ENCODE measurements around the gene TEPSIN. TPM values are rescaled to one million over a fixed set of nuclear protein-coding genes. Genes with fewer than 3 reads are reported as not detected.

The TEPSIN gene
- total RNA-seq, 1 donor from 2014 or later: 42.3 TPM

- Mint-ChIP-seq H3K27me3 (ENCODE audit: unreplicated experiment) (no peaks in the 10 kb centered on the region), H3K27ac (ENCODE audit: unreplicated experiment) (no peak overlapping the region), H3K36me3 (ENCODE audit: unreplicated experiment) (peaks cover 2% of the 10 kb centered on the region), H3K4me1 (ENCODE audit: unreplicated experiment) (peaks cover 17% of the 10 kb centered on the region), H3K4me3 (ENCODE audit: unreplicated experiment) (no peak overlapping the region), H3K9me3 (ENCODE audit: unreplicated experiment) (no peaks in the 10 kb centered on the region)
- no peak for DNase-seq (ENCODE audit: extremely low spot score, unreplicated experiment)
- TF ChIP-seq, protein P1, sequence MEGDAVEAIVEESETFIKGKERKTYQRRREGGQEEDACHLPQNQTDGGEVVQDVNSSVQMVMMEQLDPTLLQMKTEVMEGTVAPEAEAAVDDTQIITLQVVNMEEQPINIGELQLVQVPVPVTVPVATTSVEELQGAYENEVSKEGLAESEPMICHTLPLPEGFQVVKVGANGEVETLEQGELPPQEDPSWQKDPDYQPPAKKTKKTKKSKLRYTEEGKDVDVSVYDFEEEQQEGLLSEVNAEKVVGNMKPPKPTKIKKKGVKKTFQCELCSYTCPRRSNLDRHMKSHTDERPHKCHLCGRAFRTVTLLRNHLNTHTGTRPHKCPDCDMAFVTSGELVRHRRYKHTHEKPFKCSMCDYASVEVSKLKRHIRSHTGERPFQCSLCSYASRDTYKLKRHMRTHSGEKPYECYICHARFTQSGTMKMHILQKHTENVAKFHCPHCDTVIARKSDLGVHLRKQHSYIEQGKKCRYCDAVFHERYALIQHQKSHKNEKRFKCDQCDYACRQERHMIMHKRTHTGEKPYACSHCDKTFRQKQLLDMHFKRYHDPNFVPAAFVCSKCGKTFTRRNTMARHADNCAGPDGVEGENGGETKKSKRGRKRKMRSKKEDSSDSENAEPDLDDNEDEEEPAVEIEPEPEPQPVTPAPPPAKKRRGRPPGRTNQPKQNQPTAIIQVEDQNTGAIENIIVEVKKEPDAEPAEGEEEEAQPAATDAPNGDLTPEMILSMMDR (IDR thresholded peaks at IDR 0.05): no peak
These were observed 19.2 kb downstream of the TEPSIN start for GRCh38 chr17:81219476-81220180.

- Mint-ChIP-seq H3K27ac (ENCODE audit: unreplicated experiment) (no peak overlapping the region), H3K4me3 (ENCODE audit: unreplicated experiment) (no peak overlapping the region), H3K36me3 (ENCODE audit: unreplicated experiment) (peaks cover 2% of the 10 kb centered on the region), H3K4me1 (ENCODE audit: unreplicated experiment) (peaks cover 17% of the 10 kb centered on the region), H3K9me3 (ENCODE audit: unreplicated experiment) (no peaks in the 10 kb centered on the region), H3K27me3 (ENCODE audit: unreplicated experiment) (no peaks in the 10 kb centered on the region)
- TF ChIP-seq, protein P1 (IDR thresholded peaks at IDR 0.05): no peak
- no peak for DNase-seq (ENCODE audit: extremely low spot score, unreplicated experiment)
These were observed 19.9 kb downstream of the TEPSIN start for GRCh38 chr17:81218991-81219390.

GRCh38 chr17:81218459-81218858 lies 20.4 kb downstream of the TEPSIN start:
- TF ChIP-seq, protein P1 (IDR thresholded peaks at IDR 0.05): no peak
- no peaks in the 10 kb centered on the region for H3K27me3 Mint-ChIP-seq (ENCODE audit: unreplicated experiment)

DNA sequence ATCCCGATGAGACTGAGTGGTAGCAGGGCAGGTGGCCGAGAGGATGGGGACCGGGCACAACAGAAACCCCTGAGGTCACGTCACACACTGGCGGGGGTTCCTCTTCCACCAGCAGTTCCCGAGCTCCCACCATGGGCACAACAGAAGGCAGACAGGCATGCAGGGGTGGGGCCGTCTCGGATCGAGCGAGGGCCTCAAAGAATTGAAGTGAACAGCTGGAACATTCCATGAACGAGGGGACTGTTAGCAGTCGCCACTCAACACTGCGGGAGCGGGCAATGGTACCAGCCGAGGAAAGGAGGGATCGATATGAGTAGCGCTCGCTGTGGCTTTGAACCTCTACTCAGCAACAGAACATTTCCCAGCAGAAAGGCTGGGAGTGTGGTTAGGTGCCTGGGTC lies 21.4 kb downstream of the TEPSIN start:
- Mint-ChIP-seq H3K9me3 (ENCODE audit: unreplicated experiment) (no peaks in the 10 kb centered on the region), H3K27ac (ENCODE audit: unreplicated experiment) (no peak overlapping the region), H3K4me1 (ENCODE audit: unreplicated experiment) (peaks cover 11% of the 10 kb centered on the region), H3K4me3 (ENCODE audit: unreplicated experiment) (no peak overlapping the region), H3K36me3 (ENCODE audit: unreplicated experiment) (peaks cover 2% of the 10 kb centered on the region), H3K27me3 (ENCODE audit: unreplicated experiment) (no peaks in the 10 kb centered on the region)
- TF ChIP-seq, protein P1 (IDR thresholded peaks at IDR 0.05): no peak
- DNase-seq (ENCODE audit: extremely low spot score, unreplicated experiment): no peak

More at GRCh38 chr17:81218459-81218858, 20.4 kb downstream of the TEPSIN start:
- Mint-ChIP-seq H3K4me1 (ENCODE audit: unreplicated experiment) (peaks cover 12% of the 10 kb centered on the region), H3K36me3 (ENCODE audit: unreplicated experiment) (peaks cover 2% of the 10 kb centered on the region), H3K9me3 (ENCODE audit: unreplicated experiment) (no peaks in the 10 kb centered on the region), H3K27ac (ENCODE audit: unreplicated experiment) (no peak overlapping the region), H3K4me3 (ENCODE audit: unreplicated experiment) (no peak overlapping the region)
- DNase-seq (ENCODE audit: extremely low spot score, unreplicated experiment): no peak

- TF ChIP-seq, protein P1 (IDR thresholded peaks at IDR 0.05): no peak
- Mint-ChIP-seq H3K27ac (ENCODE audit: unreplicated experiment) (no peak overlapping the region), H3K27me3 (ENCODE audit: unreplicated experiment) (no peaks in the 10 kb centered on the region), H3K36me3 (ENCODE audit: unreplicated experiment) (peaks cover under 1% of the 10 kb centered on the region), H3K4me3 (ENCODE audit: unreplicated experiment) (no peak overlapping the region), H3K9me3 (ENCODE audit: unreplicated experiment) (no peaks in the 10 kb centered on the region), H3K4me1 (ENCODE audit: unreplicated experiment) (peaks cover 3% of the 10 kb centered on the region)
- DNase-seq (ENCODE audit: extremely low spot score, unreplicated experiment): no peak
These were observed 24.9 kb downstream of the TEPSIN start for GRCh38 chr17:81213978-81214377.

Measured in osteocyte (in vitro differentiated cells).